ENCODE data around the gene GARNL3.

DNA sequence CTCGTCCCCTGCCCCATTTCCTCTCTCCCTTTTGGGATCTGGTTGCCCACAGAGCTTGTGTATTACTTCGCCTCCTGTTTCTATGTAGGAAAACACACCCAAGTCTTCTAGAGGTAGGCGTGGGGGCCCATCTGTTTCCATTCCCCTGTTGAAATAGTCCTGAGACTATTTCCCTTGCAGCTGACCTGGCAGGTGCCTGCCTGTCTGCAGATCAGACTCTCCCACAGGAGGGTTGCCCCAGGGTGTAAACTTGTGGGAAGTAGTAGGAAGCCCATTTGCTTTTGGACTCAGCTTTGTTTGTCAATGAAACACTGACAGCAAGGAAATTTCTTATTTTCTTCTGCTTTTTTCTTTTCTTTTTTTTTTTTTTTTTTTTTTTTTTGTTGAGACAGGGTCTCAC lies 16.3 kb upstream of the GARNL3 start:
- TF ChIP-seq, protein P1, sequence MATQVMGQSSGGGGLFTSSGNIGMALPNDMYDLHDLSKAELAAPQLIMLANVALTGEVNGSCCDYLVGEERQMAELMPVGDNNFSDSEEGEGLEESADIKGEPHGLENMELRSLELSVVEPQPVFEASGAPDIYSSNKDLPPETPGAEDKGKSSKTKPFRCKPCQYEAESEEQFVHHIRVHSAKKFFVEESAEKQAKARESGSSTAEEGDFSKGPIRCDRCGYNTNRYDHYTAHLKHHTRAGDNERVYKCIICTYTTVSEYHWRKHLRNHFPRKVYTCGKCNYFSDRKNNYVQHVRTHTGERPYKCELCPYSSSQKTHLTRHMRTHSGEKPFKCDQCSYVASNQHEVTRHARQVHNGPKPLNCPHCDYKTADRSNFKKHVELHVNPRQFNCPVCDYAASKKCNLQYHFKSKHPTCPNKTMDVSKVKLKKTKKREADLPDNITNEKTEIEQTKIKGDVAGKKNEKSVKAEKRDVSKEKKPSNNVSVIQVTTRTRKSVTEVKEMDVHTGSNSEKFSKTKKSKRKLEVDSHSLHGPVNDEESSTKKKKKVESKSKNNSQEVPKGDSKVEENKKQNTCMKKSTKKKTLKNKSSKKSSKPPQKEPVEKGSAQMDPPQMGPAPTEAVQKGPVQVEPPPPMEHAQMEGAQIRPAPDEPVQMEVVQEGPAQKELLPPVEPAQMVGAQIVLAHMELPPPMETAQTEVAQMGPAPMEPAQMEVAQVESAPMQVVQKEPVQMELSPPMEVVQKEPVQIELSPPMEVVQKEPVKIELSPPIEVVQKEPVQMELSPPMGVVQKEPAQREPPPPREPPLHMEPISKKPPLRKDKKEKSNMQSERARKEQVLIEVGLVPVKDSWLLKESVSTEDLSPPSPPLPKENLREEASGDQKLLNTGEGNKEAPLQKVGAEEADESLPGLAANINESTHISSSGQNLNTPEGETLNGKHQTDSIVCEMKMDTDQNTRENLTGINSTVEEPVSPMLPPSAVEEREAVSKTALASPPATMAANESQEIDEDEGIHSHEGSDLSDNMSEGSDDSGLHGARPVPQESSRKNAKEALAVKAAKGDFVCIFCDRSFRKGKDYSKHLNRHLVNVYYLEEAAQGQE (IDR thresholded peaks at IDR 0.05; ENCODE audit: insufficient read depth in 1 of 2, low read depth in 2 of 2, low read length in 2 of 2), result no peak
- TF ChIP-seq SIN3A (IDR thresholded peaks at IDR 0.05; ENCODE audit: borderline replicate concordance, insufficient read depth, low read length), result no peak

Measured in PFSK-1 (cell line).